SK-N-SH (cell line): ENCODE measurements around the gene FBXL5. TPM values are rescaled to one million over a fixed set of nuclear protein-coding genes. Genes with fewer than 3 reads are reported as not detected.

Experiments used
- CTCF ChIA-PET: fragments of 300-600, 350-600 bp; formaldehyde crosslinking; extraction: SDS; loops from one replicate; lab custom pipeline; 2021; lab: Yijun Ruan, JAX
- POLR2A ChIA-PET: fragments of 350-600 bp; sonication (Branson Sonifier 250); formaldehyde crosslinking; extraction: SDS; loops from one replicate; lab custom pipeline; 2020; ENCODE audit warnings: antibody characterized with exemption, inconsistent platforms; lab: Yijun Ruan, JAX
- DNase-seq: peaks from one replicate; pipeline ENCODE4 v3.0.0; 2012
- H2AFZ ChIP-seq: fragments of 200-600 bp; sonication (generic); 2 replicates; pipeline ENCODE4 v1.8.1; 2016; ENCODE audit warnings: antibody characterized with exemption, mild to moderate bottlenecking, low read depth
- H3F3A ChIP-seq: fragments of 200-600 bp; sonication (generic); replicated peaks from 2 replicates; pipeline ENCODE3; 2016; ENCODE audit warnings: antibody characterized with exemption, mild to moderate bottlenecking; ENCODE audit not compliant: insufficient read depth
- H3K27ac ChIP-seq, 2 experiments: fragments of 200-500 bp in 1 of 2; fragments of 200-600 bp in 1 of 2; sonication (Bioruptor generic) in 1 of 2; sonication (generic), shearing (Covaris generic) in 1 of 2; 2 replicates each; pipeline versions ENCODE4 v1.5.1 to v1.6.1; 2014 to 2016; ENCODE audit warnings: low read depth in 2 of 2, inconsistent platforms in 1 of 2, low read length in 1 of 2, mild to moderate bottlenecking in 1 of 2, mixed read lengths in 1 of 2
- H3K27me3 ChIP-seq: fragments of 200-600 bp; sonication (generic), shearing (Covaris generic); 2 replicates; pipeline ENCODE4 v1.6.1; 2016; ENCODE audit warnings: mixed run types; ENCODE audit not compliant: insufficient read depth
- H3K36me3 ChIP-seq, 2 experiments: fragments of 200-500 bp in 1 of 2; fragments of 200-600 bp in 1 of 2; sonication (Bioruptor generic) in 1 of 2; sonication (generic) in 1 of 2; replicated peaks in 1 of 2; 2 replicates each; pipeline versions ENCODE3 to v1.5.1; 2014 to 2016; ENCODE audit warnings: low read length in 1 of 2, mild to moderate bottlenecking in 1 of 2; ENCODE audit not compliant: insufficient read depth in 2 of 2, control insufficient read depth in 1 of 2
- H3K4me1 ChIP-seq, 2 experiments: fragments of 200-500 bp in 1 of 2; fragments of 200-600 bp in 1 of 2; sonication (Bioruptor generic) in 1 of 2; sonication (generic), shearing (Covaris generic) in 1 of 2; 2 replicates each; pipeline versions ENCODE4 v1.5.1 to v1.6.1; 2014 to 2016; ENCODE audit warnings: low read depth in 1 of 2, low read length in 1 of 2, mixed run types in 1 of 2; ENCODE audit not compliant: insufficient read depth in 2 of 2, control insufficient read depth in 1 of 2
- H3K4me2 ChIP-seq: fragments of 200-600 bp; sonication (generic), shearing (Covaris generic); 2 replicates; pipeline ENCODE4 v1.6.1; 2017; ENCODE audit warnings: mixed run types
- H3K4me3 ChIP-seq, 2 experiments: fragments of 200-500 bp in 1 of 2; fragments of 200-600 bp in 1 of 2; sonication (Bioruptor generic) in 1 of 2; sonication (generic), shearing (Covaris generic) in 1 of 2; 2 replicates each; pipeline versions ENCODE4 v1.5.1 to v1.8.1; 2014 to 2016; ENCODE audit warnings: low read depth in 2 of 2, inconsistent platforms in 1 of 2, low read length in 1 of 2, mild to moderate bottlenecking in 1 of 2, mixed read lengths in 1 of 2, moderate library complexity in 1 of 2
- H3K79me2 ChIP-seq: fragments of 200-600 bp; sonication (generic); 2 replicates; pipeline ENCODE4 v1.8.1; 2017; ENCODE audit warnings: mild to moderate bottlenecking; ENCODE audit not compliant: insufficient read depth
- H3K9ac ChIP-seq: fragments of 200-600 bp; sonication (generic); 2 replicates; pipeline ENCODE4 v1.6.1; 2017; ENCODE audit warnings: mixed run types
- H3K9me2 ChIP-seq: fragments of 200-600 bp; sonication (generic); 2 replicates; pipeline ENCODE4 v1.6.1; 2017; ENCODE audit warnings: mixed run types
- H3K9me3 ChIP-seq: fragments of 200-600 bp; sonication (generic); 2 replicates; pipeline ENCODE4 v1.6.1; 2017; ENCODE audit warnings: mixed run types, mild to moderate bottlenecking, moderate library complexity
- H4K20me1 ChIP-seq: fragments of 200-600 bp; sonication (generic); 2 replicates; pipeline ENCODE4 v1.6.1; 2017; ENCODE audit warnings: mild to moderate bottlenecking, mixed run types; ENCODE audit not compliant: insufficient read depth
- EP300 ChIP-seq, 2 experiments: IDR thresholded peaks; 2 replicates each; pipeline versions ENCODE4 v1.4.0 to v1.6.1; 2012; ENCODE audit warnings: borderline replicate concordance in 1 of 2, low read depth in 1 of 2, low read length in 1 of 2
- FOXJ3 ChIP-seq: sonication (generic); formaldehyde crosslinking; IDR thresholded peaks from 2 replicates; pipeline ENCODE4 v1.5.1; 2020; ENCODE audit warnings: mild to moderate bottlenecking, missing genetic modification reagents
- GATA2 ChIP-seq: sonication (generic); formaldehyde crosslinking; IDR thresholded peaks from 2 replicates; pipeline ENCODE4 v1.5.0; 2020; ENCODE audit warnings: mild to moderate bottlenecking, missing genetic modification reagents
- IRF3 ChIP-seq: fragments of 150-350 bp; IDR thresholded peaks from 2 replicates; pipeline ENCODE4 v1.6.1; 2016; ENCODE audit warnings: mild to moderate bottlenecking, low read depth, low read length
- JUND ChIP-seq: IDR thresholded peaks from 2 replicates; pipeline ENCODE4 v1.4.0; 2012
- MAX ChIP-seq: IDR thresholded peaks from 2 replicates; pipeline ENCODE4 v1.4.0; 2012; ENCODE audit warnings: low read depth
- NFIC ChIP-seq: IDR thresholded peaks from 2 replicates; pipeline ENCODE4 v1.4.0; 2012; ENCODE audit warnings: borderline replicate concordance
- NRF1 ChIP-seq: IDR thresholded peaks from 2 replicates; pipeline ENCODE4 v1.6.1; 2012; ENCODE audit warnings: low read depth, mild to moderate bottlenecking, low read length
- RCOR1 ChIP-seq: fragments of 150-350 bp; IDR thresholded peaks from 2 replicates; pipeline ENCODE4 v1.6.1; 2017; ENCODE audit warnings: antibody characterized with exemption, low read length
- REST ChIP-seq: IDR thresholded peaks from 2 replicates; pipeline ENCODE4 v1.6.1; 2012; ENCODE audit warnings: mild to moderate bottlenecking, low read depth, low read length, moderate library complexity
- SIN3A ChIP-seq: IDR thresholded peaks from 2 replicates; pipeline ENCODE4 v1.6.1; 2012; ENCODE audit warnings: low read depth, mild to moderate bottlenecking, low read length, moderate library complexity, borderline replicate concordance
- TCF12 ChIP-seq: IDR thresholded peaks from 2 replicates; pipeline ENCODE4 v1.4.0; 2012
- USF1 ChIP-seq: IDR thresholded peaks from 2 replicates; pipeline ENCODE4 v1.4.0; 2012; ENCODE audit warnings: low read depth, borderline replicate concordance
- ZBTB33 ChIP-seq: IDR thresholded peaks from 2 replicates; pipeline ENCODE4 v1.4.0; 2012; ENCODE audit warnings: low read depth, borderline replicate concordance
- WGBS: methylation state at CpG from one replicate; pipeline ENCODE4 v1.1.6; 2017; ENCODE audit warnings: low lambda C conversion rate; 5-methylcytosine and 5-hydroxymethylcytosine counted together
- polyA plus RNA-seq, 3 experiments: library from polyadenylated mRNA; depleted of rRNA; stranded (reverse); fragments of >200 nt; gene quantifications; 2 replicates each; pipeline ENCODE4 v1.2.3, GENCODE V29; 2012

FBXL5 gene
- polyA plus RNA-seq, 1 of the 3 experiments (the other 2 are of a cell fraction), result 13.5 TPM

- TF ChIP-seq REST (no peak), USF1 (no peak), JUND (no peak), NRF1 (peak; percentile 97), SIN3A (peak; percentile 100), IRF3 (no peak), GATA2 (no peak), MAX (peak; percentile 85)
Observed at GRCh38 chr4:15681372-15682241, 26.4 kb upstream of the FBXL5 start, which contains the start of gene FAM200B (continued).

GRCh38 chr4:15681067-15681371, 25.9 kb upstream of the FBXL5 start:
- ChIA-PET POLR2A (interaction anchor here (1.5 to 2.5 kb wide), 2 partner anchors 26 to 202 kb away, joined by 3 to 15 read pairs; partner anchors contain the start of gene FBXL5), CTCF (interaction anchor here (0.7 to 1.4 kb wide), 2 partner anchors 25 to 202 kb away, joined by 3 to 5 read pairs; no protein-coding TSS in a partner anchor)
- H3K9ac ChIP-seq, result peak overlapping the region; percentile 98
- H2AFZ ChIP-seq, result peak overlapping the region; percentile 83
- peaks cover 12% of the 10 kb centered on the region for H3F3A ChIP-seq
- no peak for TF ChIP-seq ZBTB33
- no peak for TF ChIP-seq JUND
- no peak for TF ChIP-seq TCF12
- TF ChIP-seq FOXJ3, result no peak
- TF ChIP-seq EP300 (IDR thresholded peaks at IDR 0.05; ENCODE audit: borderline replicate concordance in 1 of 2, low read depth in 1 of 2, low read length in 1 of 2), result no peak
- TF ChIP-seq NFIC, result no peak
- no peak for TF ChIP-seq MAX
- no peak for TF ChIP-seq RCOR1
- no peak for TF ChIP-seq REST
- H3K4me1 ChIP-seq, result peaks cover 14 to 31% of the 10 kb centered on the region in 2 experiments; a peak in 3 of 4 replicates
- peaks cover 19 to 24% of the 10 kb centered on the region in 2 experiments for H3K36me3 ChIP-seq
- no peaks in the 10 kb centered on the region for H3K9me3 ChIP-seq
- peak overlapping the region; percentile 88 to 96 for H3K27ac ChIP-seq
- H3K4me3 ChIP-seq, result peak overlapping the region; percentile 85 to 96
- H4K20me1 ChIP-seq, result no peaks in the 10 kb centered on the region
- peak overlapping the region; percentile 75 for H3K4me2 ChIP-seq
- DNase-seq, result no peak
- no peaks in the 10 kb centered on the region for H3K27me3 ChIP-seq
- 3% methylated on average over 14 of the region's 14 CpGs for WGBS
- peaks cover 96% of the 10 kb centered on the region for H3K79me2 ChIP-seq
- no peaks in the 10 kb centered on the region for H3K9me2 ChIP-seq
